ENCODE measurements around the gene LRRC46.

LRRC46 gene

GRCh38 chr17:47857551-47858455, 26.3 kb downstream of the LRRC46 start:
- Histone ChIP-seq H3K9me3 (no peaks in the 10 kb centered on the region), H3K27me3 (peaks cover 48% of the 10 kb centered on the region), H3K27ac (no peak overlapping the region), H4K20me1 (peaks cover 5% of the 10 kb centered on the region; the same call in 1 of the 2 replicates), H3K4me1 (no peaks in the 10 kb centered on the region), H3K9ac (no peak overlapping the region), H3K4me3 (no peak overlapping the region), H3K4me2 (no peak overlapping the region), H3K36me3 (no peaks in the 10 kb centered on the region)
- no peak for TF ChIP-seq Cebpa-rat (IDR thresholded peaks at IDR 0.05)

DNA sequence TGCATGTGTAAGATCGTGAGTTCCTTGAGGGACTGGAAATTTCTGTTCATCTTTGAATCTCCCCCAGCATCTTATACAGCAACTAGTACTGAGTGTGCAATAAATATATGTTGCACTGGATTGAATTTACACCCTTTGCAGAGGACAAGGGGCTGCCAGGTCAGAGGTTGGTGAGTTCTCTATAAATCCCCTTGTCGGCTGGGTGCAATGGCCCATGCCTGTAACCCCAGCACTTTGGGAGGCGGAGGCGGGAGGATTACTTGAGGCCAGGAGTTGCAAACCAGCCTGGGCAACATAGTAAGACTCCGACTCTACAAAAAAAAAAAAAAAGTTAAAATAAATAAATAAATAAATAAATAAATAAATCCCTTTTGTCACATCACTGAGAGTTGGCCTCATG, 28.9 kb downstream of the LRRC46 start:
- Histone ChIP-seq H3K27ac (no peak overlapping the region), H3K4me3 (no peak overlapping the region), H4K20me1 (0 out of 2 replicates have a peak, but pooled peaks cover 2% of the 10 kb centered on the region), H3K4me1 (no peaks in the 10 kb centered on the region), H3K27me3 (peaks cover 22% of the 10 kb centered on the region), H3K4me2 (no peak overlapping the region), H3K9ac (no peak overlapping the region), H3K9me3 (no peaks in the 10 kb centered on the region), H3K36me3 (no peaks in the 10 kb centered on the region)
- no peak for TF ChIP-seq Cebpa-rat (IDR thresholded peaks at IDR 0.05)

DNA sequence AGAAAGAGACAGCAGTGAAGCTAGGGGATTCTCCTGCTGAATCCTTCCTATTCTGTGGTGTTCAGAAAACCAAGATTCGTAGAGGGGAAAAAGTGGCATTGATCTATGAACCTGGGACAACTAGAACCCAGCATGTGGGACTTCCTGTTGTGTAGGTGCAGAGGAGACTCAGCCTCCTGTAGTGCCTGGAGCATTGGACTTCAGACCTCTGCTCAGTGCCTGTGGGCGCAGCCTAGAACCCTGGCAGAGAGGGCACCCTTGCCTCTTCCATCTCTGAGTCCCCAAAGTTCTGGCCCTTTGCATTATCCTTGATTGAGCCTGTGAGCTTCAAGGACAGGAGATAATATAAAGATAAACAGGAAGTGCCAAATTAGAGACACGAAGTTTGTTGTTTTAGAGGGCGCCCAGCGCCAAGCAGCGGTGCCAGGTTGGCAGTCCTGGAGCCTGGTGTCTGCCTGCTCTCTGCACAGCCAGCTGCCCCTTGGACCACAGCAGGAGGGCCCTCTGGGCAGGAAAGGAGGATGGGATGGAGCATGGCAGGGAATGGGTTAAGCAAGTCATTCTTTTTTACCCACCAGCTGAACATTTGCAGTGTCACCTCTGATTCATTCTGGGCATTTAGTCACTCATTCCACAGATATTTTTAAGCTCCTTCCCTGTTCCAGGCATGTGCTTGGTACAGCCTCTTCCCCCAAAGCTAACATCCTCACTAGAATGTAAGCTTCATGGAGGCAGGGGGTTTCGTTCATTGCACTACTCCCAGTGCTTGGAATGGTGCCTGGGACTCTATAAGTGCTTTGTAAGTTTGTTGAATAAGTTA, 31.4 kb downstream of the LRRC46 start:
- Histone ChIP-seq H3K4me2 (no peak overlapping the region), H3K4me3 (no peak overlapping the region), H3K4me1 (no peaks in the 10 kb centered on the region), H3K27me3 (no peaks in the 10 kb centered on the region; the same call in 1 of the 2 replicates), H3K27ac (no peak overlapping the region), H4K20me1 (no peaks in the 10 kb centered on the region), H3K9ac (no peak overlapping the region), H3K9me3 (no peaks in the 10 kb centered on the region), H3K36me3 (no peaks in the 10 kb centered on the region)
- TF ChIP-seq Cebpa-rat (IDR thresholded peaks at IDR 0.05), result no peak

- H3K9ac ChIP-seq, result no peak overlapping the region
- H3K4me2 ChIP-seq, result no peak overlapping the region
- no peaks in the 10 kb centered on the region for H3K9me3 ChIP-seq
- H4K20me1 ChIP-seq, result no peaks in the 10 kb centered on the region
- TF ChIP-seq Cebpa-rat (IDR thresholded peaks at IDR 0.05), result no peak
- H3K27ac ChIP-seq, result no peak overlapping the region
- no peaks in the 10 kb centered on the region for H3K36me3 ChIP-seq
- H3K4me1 ChIP-seq, result no peaks in the 10 kb centered on the region
- H3K4me3 ChIP-seq, result no peak overlapping the region
- no peaks in the 10 kb centered on the region for H3K27me3 ChIP-seq
Measured at GRCh38 chr17:47864791-47865216, 33.3 kb downstream of the LRRC46 start.

GRCh38 chr17:47866941-47867340, 35.5 kb downstream of the LRRC46 start:
- Histone ChIP-seq H4K20me1 (no peaks in the 10 kb centered on the region), H3K4me1 (no peaks in the 10 kb centered on the region), H3K4me3 (no peak overlapping the region), H3K9me3 (no peaks in the 10 kb centered on the region), H3K27me3 (no peaks in the 10 kb centered on the region; the same call in 1 of the 2 replicates), H3K36me3 (no peaks in the 10 kb centered on the region), H3K9ac (no peak overlapping the region), H3K27ac (no peak overlapping the region), H3K4me2 (no peak overlapping the region)
- no peak for TF ChIP-seq Cebpa-rat (IDR thresholded peaks at IDR 0.05)

- H3K27ac ChIP-seq, result no peak overlapping the region
- H4K20me1 ChIP-seq, result no peaks in the 10 kb centered on the region
- H3K9me3 ChIP-seq, result no peaks in the 10 kb centered on the region
- no peak overlapping the region for H3K9ac ChIP-seq
- H3K4me2 ChIP-seq, result no peak overlapping the region
- no peak overlapping the region for H3K4me3 ChIP-seq
- peaks cover 7% of the 10 kb centered on the region; the same call in 1 of the 2 replicates for H3K27me3 ChIP-seq
- no peaks in the 10 kb centered on the region for H3K36me3 ChIP-seq
- H3K4me1 ChIP-seq, result no peaks in the 10 kb centered on the region
- TF ChIP-seq Cebpa-rat (IDR thresholded peaks at IDR 0.05), result no peak
Measured at GRCh38 chr17:47867813-47868533, 36.5 kb downstream of the LRRC46 start.

GRCh38 chr17:47869114-47869513, 37.6 kb downstream of the LRRC46 start:
- no peaks in the 10 kb centered on the region for H3K4me1 ChIP-seq
- no peak overlapping the region for H3K9ac ChIP-seq
- H4K20me1 ChIP-seq, result no peaks in the 10 kb centered on the region
- H3K36me3 ChIP-seq, result no peaks in the 10 kb centered on the region
- no peak overlapping the region for H3K4me3 ChIP-seq
- H3K27me3 ChIP-seq, result peaks cover 12% of the 10 kb centered on the region; the same call in 1 of the 2 replicates
- no peak overlapping the region for H3K4me2 ChIP-seq
- no peak for TF ChIP-seq Cebpa-rat (IDR thresholded peaks at IDR 0.05)
- H3K9me3 ChIP-seq, result no peaks in the 10 kb centered on the region
- H3K27ac ChIP-seq, result no peak overlapping the region

DNA sequence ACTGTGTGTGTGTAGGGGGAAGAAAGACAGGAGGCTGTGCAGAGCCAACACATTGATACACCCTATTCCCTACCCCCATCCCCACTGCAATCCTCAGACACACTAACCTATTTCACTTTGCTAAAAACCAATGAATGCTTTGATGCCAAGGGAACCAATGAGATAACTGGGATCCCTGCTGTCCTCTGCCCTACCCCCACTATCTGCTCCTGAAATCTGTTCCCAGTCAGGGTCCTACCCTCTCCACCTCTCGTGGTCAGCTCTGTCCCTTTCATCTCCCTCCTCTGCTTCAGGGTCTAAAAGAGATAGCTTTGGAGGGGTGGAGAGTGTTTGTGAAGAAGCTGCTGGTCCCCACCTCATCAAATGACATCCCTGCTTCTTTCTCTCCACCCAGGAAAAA, 38.6 kb downstream of the LRRC46 start:
- H3K4me3 ChIP-seq, result no peak overlapping the region
- H4K20me1 ChIP-seq, result no peaks in the 10 kb centered on the region
- H3K36me3 ChIP-seq, result no peaks in the 10 kb centered on the region
- H3K9ac ChIP-seq, result no peak overlapping the region
- no peak overlapping the region for H3K27ac ChIP-seq
- H3K4me2 ChIP-seq, result no peak overlapping the region
- TF ChIP-seq Cebpa-rat (IDR thresholded peaks at IDR 0.05), result no peak
- peaks cover 12% of the 10 kb centered on the region for H3K27me3 ChIP-seq
- no peaks in the 10 kb centered on the region for H3K4me1 ChIP-seq
- H3K9me3 ChIP-seq, result no peaks in the 10 kb centered on the region

DNA sequence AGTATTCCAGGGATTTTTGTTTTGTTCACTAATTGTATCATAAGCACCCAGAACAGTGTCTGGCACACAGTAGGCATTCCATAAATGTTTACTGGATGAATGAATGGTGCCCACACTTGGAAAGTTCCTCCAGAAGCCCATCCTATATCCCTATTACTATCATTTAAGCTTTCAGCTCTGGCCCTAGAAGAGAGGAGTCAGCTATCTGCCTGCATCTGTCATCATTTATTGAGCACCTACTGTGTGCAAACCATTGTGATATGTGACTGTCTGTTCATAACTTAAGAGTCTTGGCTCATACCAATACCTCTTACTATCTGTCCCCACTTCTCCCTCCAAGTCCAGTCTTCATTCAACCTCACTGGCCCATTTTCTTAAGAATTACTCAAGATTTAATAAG, 39.6 kb downstream of the LRRC46 start:
- H3K9ac ChIP-seq, result no peak overlapping the region
- H4K20me1 ChIP-seq, result no peaks in the 10 kb centered on the region
- no peaks in the 10 kb centered on the region for H3K36me3 ChIP-seq
- no peak overlapping the region for H3K4me3 ChIP-seq
- no peaks in the 10 kb centered on the region for H3K4me1 ChIP-seq
- no peak for TF ChIP-seq Cebpa-rat (IDR thresholded peaks at IDR 0.05)
- no peaks in the 10 kb centered on the region for H3K9me3 ChIP-seq
- no peak overlapping the region for H3K27ac ChIP-seq
- peaks cover 12% of the 10 kb centered on the region for H3K27me3 ChIP-seq
- no peak overlapping the region for H3K4me2 ChIP-seq

Measured in BLaER1 (cell line).